ENCODE measurements around the gene ANXA2R. TPM values are rescaled to one million over a fixed set of nuclear protein-coding genes. Genes with fewer than 3 reads are reported as not detected.

Gene ANXA2R
- total and polyA plus RNA-seq, 2 of the 13 experiments (the other 11 are each of a cell fraction or from before 2014, with no cell fraction given): 0.95 to 1.3 TPM

GRCh38 chr5:43066799-43067741, 27.0 kb upstream of the ANXA2R start (continued):
- TF ChIP-seq HCFC1 (IDR thresholded peaks at IDR 0.05; ENCODE audit: low read depth, low read length): peak; percentile 62; the same call in 1 of the 2 replicates
- TF ChIP-seq MED13 (CRISPR knock-in tag; IDR thresholded peaks at IDR 0.05): 0 out of 2 replicates have a peak, but pooled peaks have one; percentile 21
- TF ChIP-seq PCBP2 (optimal IDR thresholded peaks at IDR 0.05; ENCODE audit: low read depth, low read length, poor library complexity, severe bottlenecking): no peak
- TF ChIP-seq, protein P1, sequence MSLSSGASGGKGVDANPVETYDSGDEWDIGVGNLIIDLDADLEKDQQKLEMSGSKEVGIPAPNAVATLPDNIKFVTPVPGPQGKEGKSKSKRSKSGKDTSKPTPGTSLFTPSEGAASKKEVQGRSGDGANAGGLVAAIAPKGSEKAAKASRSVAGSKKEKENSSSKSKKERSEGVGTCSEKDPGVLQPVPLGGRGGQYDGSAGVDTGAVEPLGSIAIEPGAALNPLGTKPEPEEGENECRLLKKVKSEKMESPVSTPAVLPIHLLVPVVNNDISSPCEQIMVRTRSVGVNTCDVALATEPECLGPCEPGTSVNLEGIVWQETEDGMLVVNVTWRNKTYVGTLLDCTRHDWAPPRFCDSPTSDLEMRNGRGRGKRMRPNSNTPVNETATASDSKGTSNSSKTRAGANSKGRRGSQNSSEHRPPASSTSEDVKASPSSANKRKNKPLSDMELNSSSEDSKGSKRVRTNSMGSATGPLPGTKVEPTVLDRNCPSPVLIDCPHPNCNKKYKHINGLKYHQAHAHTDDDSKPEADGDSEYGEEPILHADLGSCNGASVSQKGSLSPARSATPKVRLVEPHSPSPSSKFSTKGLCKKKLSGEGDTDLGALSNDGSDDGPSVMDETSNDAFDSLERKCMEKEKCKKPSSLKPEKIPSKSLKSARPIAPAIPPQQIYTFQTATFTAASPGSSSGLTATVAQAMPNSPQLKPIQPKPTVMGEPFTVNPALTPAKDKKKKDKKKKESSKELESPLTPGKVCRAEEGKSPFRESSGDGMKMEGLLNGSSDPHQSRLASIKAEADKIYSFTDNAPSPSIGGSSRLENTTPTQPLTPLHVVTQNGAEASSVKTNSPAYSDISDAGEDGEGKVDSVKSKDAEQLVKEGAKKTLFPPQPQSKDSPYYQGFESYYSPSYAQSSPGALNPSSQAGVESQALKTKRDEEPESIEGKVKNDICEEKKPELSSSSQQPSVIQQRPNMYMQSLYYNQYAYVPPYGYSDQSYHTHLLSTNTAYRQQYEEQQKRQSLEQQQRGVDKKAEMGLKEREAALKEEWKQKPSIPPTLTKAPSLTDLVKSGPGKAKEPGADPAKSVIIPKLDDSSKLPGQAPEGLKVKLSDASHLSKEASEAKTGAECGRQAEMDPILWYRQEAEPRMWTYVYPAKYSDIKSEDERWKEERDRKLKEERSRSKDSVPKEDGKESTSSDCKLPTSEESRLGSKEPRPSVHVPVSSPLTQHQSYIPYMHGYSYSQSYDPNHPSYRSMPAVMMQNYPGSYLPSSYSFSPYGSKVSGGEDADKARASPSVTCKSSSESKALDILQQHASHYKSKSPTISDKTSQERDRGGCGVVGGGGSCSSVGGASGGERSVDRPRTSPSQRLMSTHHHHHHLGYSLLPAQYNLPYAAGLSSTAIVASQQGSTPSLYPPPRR (CRISPR knock-in tag; IDR thresholded peaks at IDR 0.05; ENCODE audit: borderline replicate concordance): no peak; the same call in 1 of the 2 replicates
- no peak for TF ChIP-seq AGO2 (optimal IDR thresholded peaks at IDR 0.05; ENCODE audit: low read depth, low read length)
- TF ChIP-seq, protein P2, sequence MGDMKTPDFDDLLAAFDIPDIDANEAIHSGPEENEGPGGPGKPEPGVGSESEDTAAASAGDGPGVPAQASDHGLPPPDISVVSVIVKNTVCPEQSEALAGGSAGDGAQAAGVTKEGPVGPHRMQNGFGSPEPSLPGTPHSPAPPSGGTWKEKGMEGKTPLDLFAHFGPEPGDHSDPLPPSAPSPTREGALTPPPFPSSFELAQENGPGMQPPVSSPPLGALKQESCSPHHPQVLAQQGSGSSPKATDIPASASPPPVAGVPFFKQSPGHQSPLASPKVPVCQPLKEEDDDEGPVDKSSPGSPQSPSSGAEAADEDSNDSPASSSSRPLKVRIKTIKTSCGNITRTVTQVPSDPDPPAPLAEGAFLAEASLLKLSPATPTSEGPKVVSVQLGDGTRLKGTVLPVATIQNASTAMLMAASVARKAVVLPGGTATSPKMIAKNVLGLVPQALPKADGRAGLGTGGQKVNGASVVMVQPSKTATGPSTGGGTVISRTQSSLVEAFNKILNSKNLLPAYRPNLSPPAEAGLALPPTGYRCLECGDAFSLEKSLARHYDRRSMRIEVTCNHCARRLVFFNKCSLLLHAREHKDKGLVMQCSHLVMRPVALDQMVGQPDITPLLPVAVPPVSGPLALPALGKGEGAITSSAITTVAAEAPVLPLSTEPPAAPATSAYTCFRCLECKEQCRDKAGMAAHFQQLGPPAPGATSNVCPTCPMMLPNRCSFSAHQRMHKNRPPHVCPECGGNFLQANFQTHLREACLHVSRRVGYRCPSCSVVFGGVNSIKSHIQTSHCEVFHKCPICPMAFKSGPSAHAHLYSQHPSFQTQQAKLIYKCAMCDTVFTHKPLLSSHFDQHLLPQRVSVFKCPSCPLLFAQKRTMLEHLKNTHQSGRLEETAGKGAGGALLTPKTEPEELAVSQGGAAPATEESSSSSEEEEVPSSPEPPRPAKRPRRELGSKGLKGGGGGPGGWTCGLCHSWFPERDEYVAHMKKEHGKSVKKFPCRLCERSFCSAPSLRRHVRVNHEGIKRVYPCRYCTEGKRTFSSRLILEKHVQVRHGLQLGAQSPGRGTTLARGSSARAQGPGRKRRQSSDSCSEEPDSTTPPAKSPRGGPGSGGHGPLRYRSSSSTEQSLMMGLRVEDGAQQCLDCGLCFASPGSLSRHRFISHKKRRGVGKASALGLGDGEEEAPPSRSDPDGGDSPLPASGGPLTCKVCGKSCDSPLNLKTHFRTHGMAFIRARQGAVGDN (CRISPR knock-in tag; IDR thresholded peaks at IDR 0.05): peak; percentile 74
- no peak; the same call in 1 of the 2 replicates for TF ChIP-seq MBD4 (IDR thresholded peaks at IDR 0.05; ENCODE audit: borderline replicate concordance, low read length)
- peak; percentile 55 for TF ChIP-seq ZNF746 (CRISPR knock-in tag; IDR thresholded peaks at IDR 0.05)
- no peak for TF ChIP-seq SSRP1 (CRISPR knock-in tag; IDR thresholded peaks at IDR 0.05)
- TF ChIP-seq ZBTB39 (CRISPR knock-in tag; IDR thresholded peaks at IDR 0.05): no peak
- no peak; the same call in 1 of the 2 replicates for TF ChIP-seq ZNF33A (CRISPR knock-in tag; IDR thresholded peaks at IDR 0.05; ENCODE audit: borderline replicate concordance)
- no peak for TF ChIP-seq ZNF776 (CRISPR knock-in tag; IDR thresholded peaks at IDR 0.05)
- TF ChIP-seq NFIC (IDR thresholded peaks at IDR 0.05; ENCODE audit: low read length): no peak; the same call in none of the 2 replicates
